Endothelial cell of umbilical vein (primary cell): ENCODE data around the gene SYNE3.

Experiments used
- EZH2 ChIP-seq: IDR thresholded peaks from 2 replicates; pipeline ENCODE4 v1.6.1; 2012; ENCODE audit warnings: borderline replicate concordance, low read depth, mild to moderate bottlenecking, moderate library complexity, low read length, inconsistent platforms; ENCODE audit not compliant: severe bottlenecking
- FOS ChIP-seq: IDR thresholded peaks from 2 replicates; pipeline ENCODE4 v1.6.1; 2011; ENCODE audit warnings: mild to moderate bottlenecking, low read length, moderate library complexity, borderline replicate concordance; ENCODE audit not compliant: insufficient read depth
- GATA2 ChIP-seq: IDR thresholded peaks from 2 replicates; pipeline ENCODE4 v1.7.0; 2011; ENCODE audit warnings: low read depth, mild to moderate bottlenecking, moderate library complexity, mixed read lengths, low read length; ENCODE audit not compliant: insufficient read length, insufficient read depth
- JUN ChIP-seq: IDR thresholded peaks from 2 replicates; pipeline ENCODE4 v1.6.1; 2011; ENCODE audit warnings: borderline replicate concordance, low read depth; ENCODE audit not compliant: insufficient read length, insufficient read depth
- POLR2A ChIP-seq: IDR thresholded peaks from 2 replicates; pipeline ENCODE4 v1.6.1; 2012; ENCODE audit warnings: low read depth, mild to moderate bottlenecking, control low read depth, low read length
- POLR2AphosphoS5 ChIP-seq: IDR thresholded peaks from 2 replicates; pipeline ENCODE4 v1.6.1; 2012; ENCODE audit warnings: low read depth, mild to moderate bottlenecking, control low read depth, low read length, moderate library complexity; ENCODE audit not compliant: insufficient read depth
- TF ChIP-seq, protein P1 (sequence below), 2 donors: IDR thresholded peaks; 1 replicate in 1 of 2; 2 replicates in 1 of 2; pipeline ENCODE4 v1.5.1; 2011; ENCODE audit warnings: low read length in 2 of 2, mild to moderate bottlenecking in 2 of 2, moderate library complexity in 2 of 2, control low read depth in 1 of 2, inconsistent platforms in 1 of 2, low read depth in 1 of 2; ENCODE audit not compliant: insufficient read depth in 1 of 2; ENCODE audit errors: extremely low read depth in 1 of 2
- TF ChIP-seq, protein P2 (sequence below): IDR thresholded peaks from 2 replicates; pipeline ENCODE4 v1.6.1; 2011; ENCODE audit not compliant: insufficient read depth, insufficient read length

GRCh38 chr14:95551435-95551834 is 35.0 kb upstream of the SYNE3 start:
- TF ChIP-seq, protein P1, sequence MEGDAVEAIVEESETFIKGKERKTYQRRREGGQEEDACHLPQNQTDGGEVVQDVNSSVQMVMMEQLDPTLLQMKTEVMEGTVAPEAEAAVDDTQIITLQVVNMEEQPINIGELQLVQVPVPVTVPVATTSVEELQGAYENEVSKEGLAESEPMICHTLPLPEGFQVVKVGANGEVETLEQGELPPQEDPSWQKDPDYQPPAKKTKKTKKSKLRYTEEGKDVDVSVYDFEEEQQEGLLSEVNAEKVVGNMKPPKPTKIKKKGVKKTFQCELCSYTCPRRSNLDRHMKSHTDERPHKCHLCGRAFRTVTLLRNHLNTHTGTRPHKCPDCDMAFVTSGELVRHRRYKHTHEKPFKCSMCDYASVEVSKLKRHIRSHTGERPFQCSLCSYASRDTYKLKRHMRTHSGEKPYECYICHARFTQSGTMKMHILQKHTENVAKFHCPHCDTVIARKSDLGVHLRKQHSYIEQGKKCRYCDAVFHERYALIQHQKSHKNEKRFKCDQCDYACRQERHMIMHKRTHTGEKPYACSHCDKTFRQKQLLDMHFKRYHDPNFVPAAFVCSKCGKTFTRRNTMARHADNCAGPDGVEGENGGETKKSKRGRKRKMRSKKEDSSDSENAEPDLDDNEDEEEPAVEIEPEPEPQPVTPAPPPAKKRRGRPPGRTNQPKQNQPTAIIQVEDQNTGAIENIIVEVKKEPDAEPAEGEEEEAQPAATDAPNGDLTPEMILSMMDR (IDR thresholded peaks at IDR 0.05; ENCODE audit: extremely low read depth in 1 of 2, insufficient read depth in 1 of 2, low read depth in 1 of 2, low read length in 2 of 2), result no peak
- TF ChIP-seq, protein P2, sequence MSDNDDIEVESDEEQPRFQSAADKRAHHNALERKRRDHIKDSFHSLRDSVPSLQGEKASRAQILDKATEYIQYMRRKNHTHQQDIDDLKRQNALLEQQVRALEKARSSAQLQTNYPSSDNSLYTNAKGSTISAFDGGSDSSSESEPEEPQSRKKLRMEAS, result no peak
- TF ChIP-seq POLR2AphosphoS5, result no peak
- no peak for TF ChIP-seq POLR2A
- TF ChIP-seq EZH2, result no peak
- TF ChIP-seq FOS, result no peak
- TF ChIP-seq JUN, result no peak
- no peak for TF ChIP-seq GATA2
